ENCODE data around the gene LRIG1.

LRIG1 gene

GRCh38 chr3:66483006-66483405, 17.8 kb downstream of the LRIG1 start:
- DNase-seq (ENCODE audit: extremely low read depth, low read depth) = no peak
- no peak for TF ChIP-seq CTCF (IDR thresholded peaks at IDR 0.05; ENCODE audit: low read depth, low read length)

- TF ChIP-seq CTCF (IDR thresholded peaks at IDR 0.05; ENCODE audit: low read depth, low read length) = no peak
- no peak for DNase-seq (ENCODE audit: extremely low read depth, low read depth)
Observed at GRCh38 chr3:66482018-66482404, 18.8 kb downstream of the LRIG1 start.

- no peak for TF ChIP-seq CTCF (IDR thresholded peaks at IDR 0.05; ENCODE audit: low read depth, low read length)
- DNase-seq (ENCODE audit: extremely low read depth, low read depth) = no peak
Observed at GRCh38 chr3:66481071-66482017, 19.5 kb downstream of the LRIG1 start.

GRCh38 chr3:66480666-66481065, 20.2 kb downstream of the LRIG1 start:
- DNase-seq (ENCODE audit: extremely low read depth, low read depth) = no peak

GRCh38 chr3:66479532-66479947, 21.3 kb downstream of the LRIG1 start:
- TF ChIP-seq CTCF (IDR thresholded peaks at IDR 0.05; ENCODE audit: low read depth, low read length) = no peak
- DNase-seq (ENCODE audit: extremely low read depth, low read depth) = no peak

More at GRCh38 chr3:66480666-66481065, 20.2 kb downstream of the LRIG1 start:
- no peak for TF ChIP-seq CTCF (IDR thresholded peaks at IDR 0.05; ENCODE audit: low read depth, low read length)

GRCh38 chr3:66478960-66479359, 21.9 kb downstream of the LRIG1 start:
- no peak for TF ChIP-seq CTCF (IDR thresholded peaks at IDR 0.05; ENCODE audit: low read depth, low read length)
- no peak for DNase-seq (ENCODE audit: extremely low read depth, low read depth)

GRCh38 chr3:66477856-66478255, 23.0 kb downstream of the LRIG1 start:
- DNase-seq (ENCODE audit: extremely low read depth, low read depth) = no peak
- no peak for TF ChIP-seq CTCF (IDR thresholded peaks at IDR 0.05; ENCODE audit: low read depth, low read length)
